ENCODE results near the gene MICAL2.

GRCh38 chr11:12248330-12248729, 137.9 kb downstream of the MICAL2 start:
- TF ChIP-seq, protein P1, sequence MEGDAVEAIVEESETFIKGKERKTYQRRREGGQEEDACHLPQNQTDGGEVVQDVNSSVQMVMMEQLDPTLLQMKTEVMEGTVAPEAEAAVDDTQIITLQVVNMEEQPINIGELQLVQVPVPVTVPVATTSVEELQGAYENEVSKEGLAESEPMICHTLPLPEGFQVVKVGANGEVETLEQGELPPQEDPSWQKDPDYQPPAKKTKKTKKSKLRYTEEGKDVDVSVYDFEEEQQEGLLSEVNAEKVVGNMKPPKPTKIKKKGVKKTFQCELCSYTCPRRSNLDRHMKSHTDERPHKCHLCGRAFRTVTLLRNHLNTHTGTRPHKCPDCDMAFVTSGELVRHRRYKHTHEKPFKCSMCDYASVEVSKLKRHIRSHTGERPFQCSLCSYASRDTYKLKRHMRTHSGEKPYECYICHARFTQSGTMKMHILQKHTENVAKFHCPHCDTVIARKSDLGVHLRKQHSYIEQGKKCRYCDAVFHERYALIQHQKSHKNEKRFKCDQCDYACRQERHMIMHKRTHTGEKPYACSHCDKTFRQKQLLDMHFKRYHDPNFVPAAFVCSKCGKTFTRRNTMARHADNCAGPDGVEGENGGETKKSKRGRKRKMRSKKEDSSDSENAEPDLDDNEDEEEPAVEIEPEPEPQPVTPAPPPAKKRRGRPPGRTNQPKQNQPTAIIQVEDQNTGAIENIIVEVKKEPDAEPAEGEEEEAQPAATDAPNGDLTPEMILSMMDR (IDR thresholded peaks at IDR 0.05 in 4 of 5, conservative IDR thresholded peaks at IDR 0.05 in 1 of 5) = no peak
- TF ChIP-seq POLR2A (IDR thresholded peaks at IDR 0.05) = no peak

Data from gastrocnemius medialis (tissue), 4 donors.